AG08395 (cell line): ENCODE data around the gene ZSWIM5.
"Not testable (repeated sequence)": the region's sequence is repeated elsewhere in the genome, so short reads cannot be mapped to it uniquely, and the experiment has no call there.

ENCODE experiments used
- DNase-seq: peaks from one replicate; pipeline ENCODE4 v3.0.0; 2012; ENCODE audit warnings: mixed read lengths, low spot score

ZSWIM5 gene

DNA sequence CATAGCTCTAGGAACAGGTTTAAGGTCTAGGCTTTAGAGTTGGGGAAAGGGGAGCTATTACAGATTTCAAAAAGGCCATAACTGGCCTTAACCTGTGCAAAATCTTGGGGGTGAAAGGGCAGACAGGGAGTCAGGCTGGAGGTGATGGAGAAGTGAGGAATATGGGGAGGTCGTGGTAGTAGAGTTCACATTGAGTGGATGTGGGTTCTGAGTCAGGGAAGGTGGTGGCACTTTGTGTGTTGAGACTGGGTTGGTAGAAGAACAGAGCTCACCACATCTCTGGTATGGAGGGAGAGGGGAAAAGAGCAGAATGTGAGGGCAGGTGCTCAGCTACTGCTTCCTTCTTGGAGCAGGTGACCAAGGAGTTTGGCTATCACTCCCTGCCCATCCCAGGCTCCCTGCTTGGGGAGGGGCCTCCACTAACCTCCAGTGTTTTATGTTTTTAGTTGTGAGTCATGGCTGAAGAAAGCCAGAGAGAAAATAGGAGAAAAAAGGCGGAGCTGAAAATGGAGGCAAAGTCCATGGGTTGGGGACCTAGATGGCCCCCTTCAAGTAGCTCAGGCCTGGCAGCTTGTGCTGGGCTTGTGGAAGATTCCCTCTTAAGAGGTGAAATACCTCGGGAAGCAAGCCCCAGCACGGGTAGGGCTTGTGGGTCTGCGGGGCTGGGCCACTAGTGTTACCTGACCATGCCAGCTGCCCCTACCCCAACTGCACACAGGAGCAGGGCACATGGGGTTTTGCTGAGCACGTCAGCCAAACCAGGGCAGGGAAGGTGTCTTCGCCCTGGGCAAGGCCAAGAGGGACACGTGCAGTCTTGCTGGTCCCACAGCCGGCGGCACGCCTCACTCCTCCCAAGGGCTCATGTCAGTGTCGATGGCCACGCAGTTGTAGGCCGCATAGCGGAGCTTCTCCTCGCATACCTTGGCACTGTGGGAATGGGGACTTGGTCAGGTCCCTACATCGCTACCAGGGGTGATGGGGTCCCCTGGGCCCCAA is 203.5 kb downstream of the ZSWIM5 start:
- no peak for DNase-seq

DNA sequence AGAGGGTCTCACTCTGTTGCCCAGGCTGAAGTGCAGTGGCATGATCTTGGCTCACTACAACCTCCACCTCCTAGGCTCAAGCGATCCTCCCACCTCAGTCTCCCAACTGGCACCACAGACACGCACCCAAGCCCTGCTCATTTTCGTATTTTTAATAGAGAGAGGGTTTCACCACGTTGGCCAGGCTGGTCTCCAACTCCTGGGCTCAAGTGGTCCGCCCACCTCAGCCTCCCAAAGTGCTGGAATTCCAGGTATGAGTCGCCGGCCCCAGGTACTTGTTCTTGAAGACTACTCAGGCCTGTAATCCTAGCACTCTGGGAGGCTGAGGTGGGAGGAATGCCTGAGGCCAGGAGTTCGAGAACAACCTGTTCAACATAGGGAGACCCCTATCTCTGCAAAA is 204.8 kb downstream of the ZSWIM5 start:
- DNase-seq = not testable (repeated sequence)

DNA sequence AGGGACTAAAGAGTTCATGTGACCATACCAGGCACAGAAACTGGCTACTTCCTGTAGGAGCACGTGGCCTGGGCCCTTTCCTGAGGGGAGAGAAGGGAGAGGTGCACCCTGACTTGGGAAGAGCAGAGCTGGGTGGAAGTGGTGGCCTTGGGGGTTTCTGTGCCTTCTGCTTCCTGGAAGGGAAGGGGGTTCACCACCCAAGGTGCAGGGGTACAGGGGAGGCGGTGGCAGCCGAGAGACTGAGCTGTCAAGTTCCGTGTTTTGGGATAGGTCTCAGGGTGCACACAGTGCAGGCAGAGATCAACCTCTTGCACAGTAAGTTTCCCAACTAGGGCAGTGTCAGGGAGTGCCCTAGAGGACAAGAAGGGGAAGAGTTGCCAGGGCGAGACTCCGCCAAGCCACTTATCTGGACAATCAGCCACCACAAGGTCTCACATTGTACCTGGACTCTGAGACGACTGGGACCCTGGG is 205.4 kb downstream of the ZSWIM5 start:
- no peak for DNase-seq

DNA sequence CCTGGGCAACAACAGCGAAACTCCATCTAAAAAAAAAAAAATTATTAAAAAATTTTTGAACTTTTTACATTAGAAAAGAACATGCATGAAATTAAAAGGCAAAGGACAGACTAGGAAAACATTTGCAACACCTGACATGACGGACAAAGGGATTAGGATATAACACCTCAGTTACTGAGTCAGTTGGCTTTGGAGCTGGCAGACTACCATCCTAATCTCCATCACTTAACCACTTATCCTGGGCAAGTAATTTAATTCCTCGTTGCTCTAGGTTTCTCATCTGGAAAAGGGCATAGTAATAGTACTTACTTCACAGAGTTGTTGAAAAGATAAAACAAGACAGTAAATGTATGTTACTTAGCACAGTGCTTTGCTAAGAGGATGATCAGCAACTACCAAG is 207.2 kb downstream of the ZSWIM5 start:
- no peak for DNase-seq

DNA sequence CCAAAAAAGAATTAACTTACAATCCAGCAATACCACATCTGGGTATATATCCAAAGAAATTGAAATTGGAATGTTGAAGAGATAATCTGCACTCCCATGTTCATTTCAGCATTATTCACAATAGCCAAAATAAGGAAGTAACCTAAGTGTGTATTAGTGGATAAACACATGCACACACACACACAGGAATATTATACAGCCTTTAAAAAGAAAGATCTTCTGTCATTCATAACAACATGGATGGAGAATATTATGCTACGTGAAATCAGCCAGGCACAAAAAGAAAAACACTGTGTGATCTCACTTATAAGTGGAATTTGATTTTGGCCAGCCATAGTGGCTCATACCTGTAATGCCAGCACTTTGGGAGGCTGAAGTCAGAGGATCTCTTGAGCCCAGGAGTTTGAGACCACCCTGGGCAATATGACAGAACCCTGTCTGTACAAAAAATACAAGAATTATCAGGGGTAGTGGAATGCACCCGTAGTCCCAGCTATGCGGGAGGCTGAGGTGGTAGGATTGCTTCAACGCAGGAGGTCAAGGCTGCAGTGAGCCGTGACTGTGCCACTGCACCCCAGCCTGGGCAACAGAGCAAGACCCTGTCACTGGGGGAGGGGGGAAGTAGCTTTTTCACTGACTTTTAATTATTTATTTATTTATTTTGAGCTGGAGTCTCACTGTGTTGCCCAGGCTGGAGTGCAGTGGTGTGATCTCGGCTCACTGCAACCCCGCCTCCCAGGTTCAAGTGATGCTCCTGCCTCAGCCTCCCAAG is 210.8 kb downstream of the ZSWIM5 start:
- DNase-seq = no peak

DNA sequence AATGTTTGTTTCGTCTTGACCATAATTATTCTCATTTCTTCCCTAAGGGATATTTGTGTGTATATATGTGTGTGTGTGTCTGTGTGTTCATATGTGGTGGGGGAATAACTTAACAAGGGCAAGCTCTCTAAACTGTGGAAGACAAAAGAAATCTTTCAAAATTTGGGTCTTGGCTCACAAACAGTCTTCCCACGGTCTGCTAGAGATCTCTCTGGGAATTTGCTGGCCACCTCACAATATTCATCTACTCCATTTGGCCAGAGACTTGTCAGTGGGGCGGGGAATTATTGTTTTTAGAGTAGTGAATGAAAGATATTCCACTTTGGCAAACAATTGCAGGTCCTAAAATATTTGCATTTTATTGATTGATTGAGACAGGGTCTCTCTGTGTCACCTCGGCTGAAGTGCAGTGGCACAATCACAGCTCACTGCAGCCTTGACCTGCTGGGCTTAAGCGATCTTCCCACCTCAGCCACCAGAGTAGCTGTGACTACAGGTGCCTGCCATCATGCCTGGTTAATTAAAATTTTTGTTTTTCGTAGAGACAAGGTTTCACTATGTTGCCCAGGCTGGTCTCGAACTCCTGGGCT is 212.0 kb downstream of the ZSWIM5 start:
- DNase-seq = no peak

DNA sequence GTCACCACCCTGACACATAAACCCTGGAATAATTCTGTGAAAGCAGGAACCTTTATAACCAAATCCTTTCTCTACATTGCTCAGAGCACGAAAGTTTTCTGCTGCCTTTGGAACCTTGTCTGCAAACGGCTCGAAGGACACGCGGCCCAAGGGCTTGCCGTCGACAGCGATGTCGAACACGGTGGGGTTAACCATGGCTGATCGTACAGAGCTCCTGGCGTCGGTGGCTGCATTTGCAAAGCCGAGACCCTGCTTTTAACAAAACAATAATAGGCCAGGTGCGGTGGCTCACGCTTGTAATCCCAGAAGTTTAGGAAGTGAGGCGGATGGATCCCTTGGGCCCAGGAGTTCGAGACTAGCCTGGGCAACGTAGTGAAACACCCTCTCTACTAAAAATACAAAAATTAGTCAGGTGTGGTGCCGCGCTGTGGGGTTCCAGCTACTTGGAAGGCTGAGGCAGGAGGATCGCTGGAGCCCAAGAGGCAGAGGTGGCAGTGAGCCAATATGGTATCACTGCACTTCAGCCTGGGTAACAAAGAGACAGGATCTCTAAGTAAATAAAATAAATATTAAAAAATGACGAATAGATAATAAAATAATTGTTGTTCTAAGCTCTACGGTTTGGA is 217.8 kb downstream of the ZSWIM5 start:
- no peak for DNase-seq

DNA sequence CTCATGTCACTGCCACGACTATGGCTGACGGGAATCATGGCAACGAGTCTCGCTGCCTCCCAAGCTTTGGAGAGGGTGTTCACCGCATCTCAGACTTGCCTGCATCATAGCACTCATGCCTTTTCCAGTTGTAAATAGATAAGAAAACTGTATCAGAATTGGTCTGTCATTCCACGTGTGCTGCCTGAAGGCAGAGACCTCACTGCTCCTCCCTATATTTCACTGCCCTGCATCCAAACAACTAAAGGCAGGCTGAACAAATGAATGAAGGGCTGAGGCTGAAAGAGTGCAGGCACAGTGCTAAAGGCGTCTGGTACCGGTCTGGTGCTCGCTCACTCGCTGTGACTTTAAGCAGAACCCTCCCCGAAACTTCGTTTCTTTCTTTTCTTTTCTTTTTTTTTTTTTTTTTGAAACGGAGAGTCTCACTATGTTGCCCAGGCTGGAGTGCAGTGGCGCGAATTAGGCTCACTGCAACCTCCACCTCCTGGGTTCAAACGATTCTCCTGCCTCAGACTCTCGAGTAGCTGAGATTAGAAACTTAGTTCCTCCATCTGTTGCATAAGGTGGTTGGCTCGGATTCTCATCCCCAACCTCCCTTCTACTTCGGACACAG is 220.6 kb downstream of the ZSWIM5 start:
- no peak for DNase-seq

DNA sequence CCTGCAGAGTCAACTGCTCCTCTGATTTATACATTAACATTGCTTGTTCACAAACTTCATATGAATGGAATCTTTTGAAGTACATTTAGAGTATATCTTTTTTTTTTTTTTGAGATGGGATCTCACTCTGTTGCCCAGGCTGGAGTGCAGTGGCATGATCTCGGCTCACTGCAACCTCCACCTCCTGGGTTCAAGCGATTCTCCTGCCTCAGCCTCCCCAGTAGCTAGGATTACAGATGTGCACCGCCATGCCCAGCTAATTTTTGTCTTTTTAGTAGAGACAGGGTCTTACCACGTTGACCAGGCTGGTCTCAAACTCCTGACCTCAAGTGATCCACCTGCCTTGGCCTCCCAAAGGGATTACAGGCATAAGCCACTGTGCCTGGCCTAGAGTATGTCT is 229.0 kb downstream of the ZSWIM5 start:
- not testable (repeated sequence) for DNase-seq

DNA sequence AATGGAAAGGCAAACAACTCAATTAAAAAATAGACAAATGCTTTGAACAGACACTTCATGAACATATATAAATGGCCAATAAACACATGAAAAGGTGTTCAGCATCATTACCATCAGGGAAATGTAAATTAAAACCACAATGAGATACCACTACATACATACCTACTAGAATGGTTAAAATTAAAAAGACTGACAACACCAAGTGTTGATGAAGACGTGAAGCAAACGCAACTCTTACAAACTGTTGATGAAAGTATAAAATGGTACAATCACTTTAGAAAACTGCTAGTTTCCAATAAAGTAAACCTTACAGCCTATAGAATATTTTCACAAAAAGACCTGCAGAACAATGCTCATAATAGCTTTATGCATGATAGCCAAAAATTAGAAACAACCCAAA is 230.2 kb downstream of the ZSWIM5 start:
- DNase-seq = no peak

DNA sequence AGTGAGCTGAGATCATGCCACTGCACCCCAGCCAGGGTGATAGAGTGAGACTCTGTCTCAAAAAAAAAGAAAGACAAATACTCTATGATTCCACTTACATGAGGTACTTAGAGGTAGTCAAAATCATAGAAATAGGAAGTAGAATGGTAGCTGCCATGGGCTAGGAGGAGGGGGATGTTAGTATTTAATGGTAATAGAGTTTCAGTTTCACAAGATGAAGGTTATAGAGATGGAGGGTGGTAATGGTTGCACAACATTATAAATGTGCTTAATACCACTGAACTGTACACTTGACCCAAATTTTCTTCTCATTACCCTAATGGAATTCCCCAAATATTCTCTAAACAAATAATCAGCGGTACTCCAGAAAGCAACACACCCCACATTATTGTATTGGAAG is 232.8 kb downstream of the ZSWIM5 start:
- no peak for DNase-seq

DNA sequence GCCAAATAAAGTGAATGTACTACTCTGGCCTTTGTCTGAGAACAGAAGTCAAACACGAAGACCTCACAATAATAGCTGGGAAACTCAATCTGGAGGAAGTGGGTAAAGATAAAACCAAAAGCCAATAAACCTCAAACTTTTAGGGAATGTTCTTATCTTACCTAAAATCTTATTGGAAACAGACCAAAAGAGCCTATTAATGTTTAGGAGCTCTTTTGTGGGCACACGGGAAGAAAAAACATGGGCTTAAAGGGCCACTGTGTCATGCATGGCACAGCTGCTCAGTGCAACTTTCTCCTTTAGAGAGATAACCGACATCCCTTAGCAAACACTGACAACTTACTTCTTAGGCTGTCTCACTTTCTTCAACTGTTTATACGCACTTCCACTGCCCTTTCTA is 236.1 kb downstream of the ZSWIM5 start:
- no peak for DNase-seq
